ENCODE data around the gene SH3RF1.
A peak's percentile ranks its signal among the peaks of the same experiment; 100 is the strongest.

The SH3RF1 gene

GRCh38 chr4:169103966-169104412, 166.8 kb downstream of the SH3RF1 start:
- no peak for DNase-seq (ENCODE audit: low read depth)

GRCh38 chr4:169102026-169102425, 168.7 kb downstream of the SH3RF1 start:
- no peak for DNase-seq (ENCODE audit: low read depth)

GRCh38 chr4:169100670-169101101, 170.1 kb downstream of the SH3RF1 start:
- no peak for DNase-seq (ENCODE audit: low read depth)

GRCh38 chr4:169099771-169100180, 171.0 kb downstream of the SH3RF1 start:
- DNase-seq (ENCODE audit: low read depth), result no peak

- no peak for DNase-seq (ENCODE audit: low read depth)
Measured at GRCh38 chr4:169098969-169099690, 171.6 kb downstream of the SH3RF1 start.

GRCh38 chr4:169098532-169098931, 172.2 kb downstream of the SH3RF1 start:
- DNase-seq (ENCODE audit: low read depth), result no peak

GRCh38 chr4:169098054-169098497, 172.7 kb downstream of the SH3RF1 start:
- no peak for DNase-seq (ENCODE audit: low read depth)

GRCh38 chr4:169096221-169096620, 174.5 kb downstream of the SH3RF1 start:
- DNase-seq (ENCODE audit: low read depth), result no peak

GRCh38 chr4:169094656-169095231, 176.0 kb downstream of the SH3RF1 start:
- DNase-seq (ENCODE audit: low read depth), result no peak

- no peak for DNase-seq (ENCODE audit: low read depth)
Measured at GRCh38 chr4:169092889-169093522, 177.8 kb downstream of the SH3RF1 start.

GRCh38 chr4:169090484-169091215, 180.1 kb downstream of the SH3RF1 start:
- no peak for DNase-seq (ENCODE audit: low read depth)

- DNase-seq (ENCODE audit: low read depth), result no peak
Measured at GRCh38 chr4:169089004-169089403, 181.8 kb downstream of the SH3RF1 start.

- DNase-seq (ENCODE audit: low read depth), result no peak
Measured at GRCh38 chr4:169084954-169085353, 185.8 kb downstream of the SH3RF1 start.

GRCh38 chr4:169080981-169081380, 189.8 kb downstream of the SH3RF1 start:
- no peak for DNase-seq (ENCODE audit: low read depth)

- peak; percentile 39 for DNase-seq (ENCODE audit: low read depth)
Measured at GRCh38 chr4:169079942-169080827, 190.6 kb downstream of the SH3RF1 start.

- DNase-seq (ENCODE audit: low read depth), result no peak
Measured at GRCh38 chr4:169074117-169074516, 196.6 kb downstream of the SH3RF1 start.

- DNase-seq (ENCODE audit: low read depth), result no peak
Measured at GRCh38 chr4:169071747-169072146, 199.0 kb downstream of the SH3RF1 start.

GRCh38 chr4:169070895-169071218, 199.9 kb downstream of the SH3RF1 start:
- DNase-seq (ENCODE audit: low read depth), result no peak

- no peak for DNase-seq (ENCODE audit: low read depth)
Measured at GRCh38 chr4:169070071-169070894, 200.5 kb downstream of the SH3RF1 start.

- DNase-seq (ENCODE audit: low read depth), result no peak
Measured at GRCh38 chr4:169068423-169068822, 202.3 kb downstream of the SH3RF1 start.

GRCh38 chr4:169066934-169067333, 203.8 kb downstream of the SH3RF1 start:
- DNase-seq (ENCODE audit: low read depth), result no peak

All from activated T-cell treated with anti-CD3 and anti-CD28 coated beads for 48 hours (primary cell).